ENCODE data around the gene MYLK.

GRCh38 chr3:123730829-123731228, 153.3 kb downstream of the MYLK start:
- TF ChIP-seq, protein P1, sequence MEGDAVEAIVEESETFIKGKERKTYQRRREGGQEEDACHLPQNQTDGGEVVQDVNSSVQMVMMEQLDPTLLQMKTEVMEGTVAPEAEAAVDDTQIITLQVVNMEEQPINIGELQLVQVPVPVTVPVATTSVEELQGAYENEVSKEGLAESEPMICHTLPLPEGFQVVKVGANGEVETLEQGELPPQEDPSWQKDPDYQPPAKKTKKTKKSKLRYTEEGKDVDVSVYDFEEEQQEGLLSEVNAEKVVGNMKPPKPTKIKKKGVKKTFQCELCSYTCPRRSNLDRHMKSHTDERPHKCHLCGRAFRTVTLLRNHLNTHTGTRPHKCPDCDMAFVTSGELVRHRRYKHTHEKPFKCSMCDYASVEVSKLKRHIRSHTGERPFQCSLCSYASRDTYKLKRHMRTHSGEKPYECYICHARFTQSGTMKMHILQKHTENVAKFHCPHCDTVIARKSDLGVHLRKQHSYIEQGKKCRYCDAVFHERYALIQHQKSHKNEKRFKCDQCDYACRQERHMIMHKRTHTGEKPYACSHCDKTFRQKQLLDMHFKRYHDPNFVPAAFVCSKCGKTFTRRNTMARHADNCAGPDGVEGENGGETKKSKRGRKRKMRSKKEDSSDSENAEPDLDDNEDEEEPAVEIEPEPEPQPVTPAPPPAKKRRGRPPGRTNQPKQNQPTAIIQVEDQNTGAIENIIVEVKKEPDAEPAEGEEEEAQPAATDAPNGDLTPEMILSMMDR (optimal IDR thresholded peaks at IDR 0.05 in 1 of 3, IDR thresholded peaks at IDR 0.05 in 1 of 3, conservative IDR thresholded peaks at IDR 0.05 in 1 of 3; ENCODE audit: extremely low read depth in 1 of 3, insufficient read depth in 2 of 3, low read length in 3 of 3) = no peak
- TF ChIP-seq EZH2 (IDR thresholded peaks at IDR 0.05; ENCODE audit: low read length) = no peak

All from keratinocyte (primary cell).